ENCODE results near the gene TUBA4B. TPM values are rescaled to one million over a fixed set of nuclear protein-coding genes. Genes with fewer than 3 reads are reported as not detected.

The TUBA4B gene
- total and polyA plus RNA-seq, 2 experiments from 2014 or later, result not detected

GRCh38 chr2:219279151-219279915 is 26.3 kb downstream of the TUBA4B start, which contains the start of gene DNAJB2:
Gene DNAJB2, plus strand, starts transcription at chr2:219279366. Its CDS starts 468 bp downstream, at chr2:219279834.
- in situ Hi-C loops (cut with MboI), result no loop called here
- Histone ChIP-seq H3K9me2 (ENCODE audit: insufficient read depth) (no peaks in the 10 kb centered on the region), H3K27me3 (replicated peaks; ENCODE audit: insufficient read depth) (no peaks in the 10 kb centered on the region), H3K4me2 (ENCODE audit: unreplicated experiment) (peak within 1 kb of the TSS; percentile 83), H3K79me2 (ENCODE audit: insufficient read depth) (peaks cover 15% of the 10 kb centered on the region; the same call in 1 of the 2 replicates), H4K20me1 (ENCODE audit: insufficient read depth) (no peaks in the 10 kb centered on the region), H3K4me1 (ENCODE audit: insufficient read depth) (peaks cover 26% of the 10 kb centered on the region), H3K9ac (peak within 1 kb of the TSS; percentile 97), H3K4me3 (peak within 1 kb of the TSS; percentile 82), H3K36me3 (ENCODE audit: low read depth) (no peaks in the 10 kb centered on the region), H3K27ac (peak within 1 kb of the TSS; percentile 97), H2AFZ (peak within 1 kb of the TSS; percentile 68), H3K9me3 (ENCODE audit: low read depth) (no peaks in the 10 kb centered on the region), H3F3A (ENCODE audit: insufficient read depth) (peaks cover 16% of the 10 kb centered on the region)
- DNase-seq, result peak; percentile 100
- WGBS, 2 experiments (ENCODE audit: low coverage in 1 of 2, low lambda C conversion rate in 2 of 2, missing lambda C conversion rate in 2 of 2), result 1 to 2% methylated on average over 32 to 61 of the region's 65 CpGs
- TF ChIP-seq EZH2phosphoT487 (IDR thresholded peaks at IDR 0.05; ENCODE audit: insufficient read depth, low read depth) (no peak), EZH2 (IDR thresholded peaks at IDR 0.05; ENCODE audit: insufficient read depth, poor library complexity, severe bottlenecking) (no peak)

GRCh38 chr2:219279916-219280516 is 27.0 kb downstream of the TUBA4B start:
- no peak for DNase-seq
- TF ChIP-seq EZH2phosphoT487 (IDR thresholded peaks at IDR 0.05; ENCODE audit: insufficient read depth, low read depth), result no peak
- TF ChIP-seq EZH2 (IDR thresholded peaks at IDR 0.05; ENCODE audit: insufficient read depth, poor library complexity, severe bottlenecking), result no peak
- peaks cover 11% of the 10 kb centered on the region for H3F3A ChIP-seq (ENCODE audit: insufficient read depth)
- H3K27me3 ChIP-seq (replicated peaks; ENCODE audit: insufficient read depth), result no peaks in the 10 kb centered on the region
- peak overlapping the region; percentile 83 for H3K4me2 ChIP-seq (ENCODE audit: unreplicated experiment)
- H3K4me3 ChIP-seq, result peak overlapping the region; percentile 82
- H3K79me2 ChIP-seq (ENCODE audit: insufficient read depth), result peaks cover 15% of the 10 kb centered on the region; the same call in 1 of the 2 replicates
- no peaks in the 10 kb centered on the region for H3K36me3 ChIP-seq (ENCODE audit: low read depth)
- H4K20me1 ChIP-seq (ENCODE audit: insufficient read depth), result no peaks in the 10 kb centered on the region
- in situ Hi-C loops (cut with MboI), result no loop called here
- no peaks in the 10 kb centered on the region for H3K9me3 ChIP-seq (ENCODE audit: low read depth)
- peaks cover 20% of the 10 kb centered on the region for H3K4me1 ChIP-seq (ENCODE audit: insufficient read depth)
- peak overlapping the region; percentile 50 for H2AFZ ChIP-seq
- H3K27ac ChIP-seq, result peak overlapping the region; percentile 97
- H3K9me2 ChIP-seq (ENCODE audit: insufficient read depth), result no peaks in the 10 kb centered on the region
- peak overlapping the region; percentile 97 for H3K9ac ChIP-seq
- WGBS, 2 experiments (ENCODE audit: low coverage in 1 of 2, low lambda C conversion rate in 2 of 2, missing lambda C conversion rate in 2 of 2), result 29 to 30% methylated on average over 12 of the region's 12 CpGs

GRCh38 chr2:219280651-219281050 is 27.6 kb downstream of the TUBA4B start:
- Histone ChIP-seq H3K9me2 (ENCODE audit: insufficient read depth) (no peaks in the 10 kb centered on the region), H3K4me1 (ENCODE audit: insufficient read depth) (peaks cover 20% of the 10 kb centered on the region), H3K4me3 (no peak overlapping the region), H3F3A (ENCODE audit: insufficient read depth) (peaks cover 10% of the 10 kb centered on the region), H3K27ac (no peak overlapping the region), H3K79me2 (ENCODE audit: insufficient read depth) (peaks cover 15% of the 10 kb centered on the region; the same call in 1 of the 2 replicates), H3K27me3 (replicated peaks; ENCODE audit: insufficient read depth) (no peaks in the 10 kb centered on the region), H4K20me1 (ENCODE audit: insufficient read depth) (no peaks in the 10 kb centered on the region), H3K36me3 (ENCODE audit: low read depth) (no peaks in the 10 kb centered on the region), H3K4me2 (ENCODE audit: unreplicated experiment) (peak overlapping the region; percentile 83), H2AFZ (no peak overlapping the region), H3K9ac (peak overlapping the region; percentile 97; the same call in 1 of the 2 replicates), H3K9me3 (ENCODE audit: low read depth) (no peaks in the 10 kb centered on the region)
- DNase-seq, result no peak
- WGBS, 2 experiments (ENCODE audit: low coverage in 1 of 2, low lambda C conversion rate in 2 of 2, missing lambda C conversion rate in 2 of 2), result 86 to 95% methylated on average over 4 of the region's 4 CpGs
- TF ChIP-seq EZH2 (IDR thresholded peaks at IDR 0.05; ENCODE audit: insufficient read depth, poor library complexity, severe bottlenecking) (no peak), EZH2phosphoT487 (IDR thresholded peaks at IDR 0.05; ENCODE audit: insufficient read depth, low read depth) (no peak)
- in situ Hi-C loops (cut with MboI), result no loop called here

GRCh38 chr2:219281588-219281987 is 28.5 kb downstream of the TUBA4B start:
- H3K4me3 ChIP-seq, result no peak overlapping the region
- no peaks in the 10 kb centered on the region for H3K27me3 ChIP-seq (replicated peaks; ENCODE audit: insufficient read depth)
- H3K27ac ChIP-seq, result no peak overlapping the region
- 90 to 94% methylated on average over 8 of the region's 8 CpGs for WGBS, 2 experiments (ENCODE audit: low coverage in 1 of 2, low lambda C conversion rate in 2 of 2, missing lambda C conversion rate in 2 of 2)
- H4K20me1 ChIP-seq (ENCODE audit: insufficient read depth), result no peaks in the 10 kb centered on the region
- no peak for DNase-seq
- TF ChIP-seq EZH2phosphoT487 (IDR thresholded peaks at IDR 0.05; ENCODE audit: insufficient read depth, low read depth) (no peak), EZH2 (IDR thresholded peaks at IDR 0.05; ENCODE audit: insufficient read depth, poor library complexity, severe bottlenecking) (no peak)
- H2AFZ ChIP-seq, result no peak overlapping the region
- no peak overlapping the region for H3K9ac ChIP-seq
- no peaks in the 10 kb centered on the region for H3K9me3 ChIP-seq (ENCODE audit: low read depth)
- H3K9me2 ChIP-seq (ENCODE audit: insufficient read depth), result no peaks in the 10 kb centered on the region
- no peak overlapping the region for H3K4me2 ChIP-seq (ENCODE audit: unreplicated experiment)
- peaks cover 25% of the 10 kb centered on the region for H3K4me1 ChIP-seq (ENCODE audit: insufficient read depth)
- in situ Hi-C loops (cut with MboI), result no loop called here
- peaks cover 15% of the 10 kb centered on the region; the same call in 1 of the 2 replicates for H3K79me2 ChIP-seq (ENCODE audit: insufficient read depth)
- peaks cover 10% of the 10 kb centered on the region for H3F3A ChIP-seq (ENCODE audit: insufficient read depth)
- H3K36me3 ChIP-seq (ENCODE audit: low read depth), result no peaks in the 10 kb centered on the region

Measured in GM23248 (cell line).